GM23248 (cell line): ENCODE results near the gene DLG2. TPM values are rescaled to one million over a fixed set of nuclear protein-coding genes. Genes with fewer than 3 reads are reported as not detected.

ENCODE experiments used
- DNase-seq: peaks from one replicate; pipeline ENCODE4 v3.0.0-alpha.2; 2015
- H2AFZ ChIP-seq: fragments of 200-600 bp; sonication (generic); 2 replicates; pipeline ENCODE4 v1.6.1; 2016; ENCODE audit warnings: antibody characterized with exemption
- H3F3A ChIP-seq: fragments of 200-600 bp; sonication (generic); 2 replicates; pipeline ENCODE4 v1.6.1; 2016; ENCODE audit warnings: mild to moderate bottlenecking, antibody characterized with exemption, mixed run types; ENCODE audit not compliant: insufficient read depth
- H3K27ac ChIP-seq: fragments of 200-600 bp; sonication (generic); 2 replicates; pipeline ENCODE4 v1.5.1; 2016; ENCODE audit warnings: mild to moderate bottlenecking
- H3K27me3 ChIP-seq: fragments of 200-600 bp; sonication (generic); replicated peaks from 2 replicates; pipeline ENCODE4 v1.6.1; 2016; ENCODE audit warnings: mild to moderate bottlenecking; ENCODE audit not compliant: insufficient read depth
- H3K36me3 ChIP-seq: fragments of 200-600 bp; sonication (generic); 2 replicates; pipeline ENCODE4 v1.6.1; 2016; ENCODE audit warnings: low read depth, mild to moderate bottlenecking
- H3K4me1 ChIP-seq: fragments of 200-600 bp; sonication (generic); 2 replicates; pipeline ENCODE4 v1.6.1; 2016; ENCODE audit warnings: mild to moderate bottlenecking; ENCODE audit not compliant: insufficient read depth
- H3K4me2 ChIP-seq: fragments of 200-600 bp; sonication (generic); one replicate; pipeline ENCODE4 v1.6.1; 2016; ENCODE audit warnings: mild to moderate bottlenecking; ENCODE audit not compliant: unreplicated experiment
- H3K4me3 ChIP-seq: fragments of 200-600 bp; sonication (generic); 2 replicates; pipeline ENCODE4 v1.5.1; 2016; ENCODE audit warnings: mild to moderate bottlenecking
- H3K79me2 ChIP-seq: fragments of 200-600 bp; sonication (generic); 2 replicates; pipeline ENCODE4 v1.6.1; 2016; ENCODE audit warnings: mild to moderate bottlenecking; ENCODE audit not compliant: insufficient read depth
- H3K9ac ChIP-seq: fragments of 200-600 bp; sonication (generic); 2 replicates; pipeline ENCODE4 v1.6.1; 2016; ENCODE audit warnings: mild to moderate bottlenecking
- H3K9me2 ChIP-seq: fragments of 200-600 bp; sonication (generic); 2 replicates; pipeline ENCODE4 v1.6.1; 2016; ENCODE audit warnings: mixed run types, mild to moderate bottlenecking, moderate library complexity; ENCODE audit not compliant: insufficient read depth
- H3K9me3 ChIP-seq: fragments of 200-600 bp; sonication (generic); one replicate; pipeline ENCODE4 v1.6.1; 2017; ENCODE audit warnings: low read depth
- H4K20me1 ChIP-seq: fragments of 200-600 bp; sonication (generic); 2 replicates; pipeline ENCODE4 v1.6.0; 2016; ENCODE audit not compliant: insufficient read depth
- EZH2 ChIP-seq: fragments of 200-600 bp; sonication (generic); IDR thresholded peaks from 2 replicates; pipeline ENCODE4 v1.6.1; 2018; ENCODE audit warnings: antibody characterized with exemption, mild to moderate bottlenecking; ENCODE audit not compliant: insufficient read depth, poor library complexity, severe bottlenecking
- EZH2phosphoT487 ChIP-seq: fragments of 200-600 bp; sonication (generic); IDR thresholded peaks from 2 replicates; pipeline ENCODE4 v1.6.1; 2018; ENCODE audit warnings: antibody characterized with exemption, moderate library complexity, mild to moderate bottlenecking, low read depth; ENCODE audit not compliant: insufficient read depth
- WGBS, 2 experiments: methylation state at CpG; one replicate each; pipeline ENCODE4 v1.1.6; 2015 to 2017; ENCODE audit warnings: low lambda C conversion rate in 2 of 2, low coverage in 1 of 2; ENCODE audit errors: missing lambda C conversion rate in 2 of 2; 5-methylcytosine and 5-hydroxymethylcytosine counted together
- in situ Hi-C: fragments of 300-500 bp; cut with MboI; formaldehyde crosslinking; loops from 2 replicates; pipeline ENCODE4 v1.15.0; 2020
- polyA plus RNA-seq: library from polyadenylated mRNA; unstranded; fragments of >200 nt; fragmentation: Nextera tagmentation; extraction: Ambion mirVana; gene quantifications from 2 replicates; pipeline ENCODE4 v1.2.1, GENCODE V29; 2016
- total RNA-seq: library from RNA; depleted of rRNA; stranded (reverse); fragments of >200 nt; shearing (Covaris generic); gene quantifications from 2 replicates; pipeline ENCODE4 v1.2.3, GENCODE V29; 2014

The DLG2 gene
- total and polyA plus RNA-seq, 2 experiments from 2014 or later: 1.1 to 1.7 TPM

- TF ChIP-seq EZH2phosphoT487: no peak
- no peak for TF ChIP-seq EZH2
- Histone ChIP-seq H3F3A (peaks cover 9% of the 10 kb centered on the region; the same call in 1 of the 2 replicates), H3K4me2 (no peak overlapping the region), H3K4me3 (no peak overlapping the region), H4K20me1 (no peaks in the 10 kb centered on the region), H3K36me3 (no peaks in the 10 kb centered on the region), H3K9ac (no peak overlapping the region), H3K27me3 (no peaks in the 10 kb centered on the region), H3K9me3 (no peaks in the 10 kb centered on the region), H2AFZ (no peak overlapping the region), H3K9me2 (no peaks in the 10 kb centered on the region), H3K79me2 (no peaks in the 10 kb centered on the region), H3K4me1 (peaks cover 4% of the 10 kb centered on the region; the same call in 1 of the 2 replicates), H3K27ac (no peak overlapping the region)
- in situ Hi-C loops: no loop called here
- DNase-seq: no peak
- WGBS, 2 experiments: 49 to 52% methylated on average over 5 of the region's 5 CpGs
Observed at GRCh38 chr11:84543367-84544159, 1083.6 kb downstream of the DLG2 start.

GRCh38 chr11:84541731-84542340 is 1085.3 kb downstream of the DLG2 start:
- Histone ChIP-seq H3K79me2 (no peaks in the 10 kb centered on the region), H3F3A (peaks cover 9% of the 10 kb centered on the region; the same call in 1 of the 2 replicates), H3K4me3 (no peak overlapping the region), H3K4me2 (peak overlapping the region; percentile 55), H3K9me3 (no peaks in the 10 kb centered on the region), H3K36me3 (no peaks in the 10 kb centered on the region), H2AFZ (peak overlapping the region; percentile 28; the same call in 1 of the 2 replicates), H3K4me1 (peaks cover 4% of the 10 kb centered on the region; the same call in 1 of the 2 replicates), H3K27ac (peak overlapping the region; percentile 54; the same call in 1 of the 2 replicates), H3K27me3 (no peaks in the 10 kb centered on the region), H4K20me1 (no peaks in the 10 kb centered on the region), H3K9ac (no peak overlapping the region), H3K9me2 (no peaks in the 10 kb centered on the region)
- TF ChIP-seq EZH2 (no peak), EZH2phosphoT487 (no peak)
- in situ Hi-C loops: no loop called here
- 24 to 30% methylated on average over 4 of the region's 4 CpGs for WGBS, 2 experiments
- DNase-seq: peak; percentile 78

DNA sequence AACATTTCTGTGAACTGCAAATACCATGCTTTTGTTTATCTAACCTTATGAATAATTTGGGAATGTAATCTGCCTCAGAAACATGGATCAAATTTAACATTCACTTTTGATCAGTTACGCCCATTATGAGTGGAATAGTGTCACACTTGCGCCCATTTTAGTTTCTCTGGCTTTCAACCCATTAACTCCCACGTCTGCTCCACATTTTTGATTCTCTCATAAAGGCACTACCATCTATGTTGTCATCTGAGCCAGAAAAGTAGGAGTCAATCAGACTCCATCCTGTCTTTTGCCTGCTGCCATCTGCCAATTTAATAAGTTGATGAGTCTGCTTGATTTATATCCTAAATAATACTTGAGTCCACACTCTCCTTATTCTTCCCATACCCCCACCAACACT is 1090.7 kb downstream of the DLG2 start:
- H4K20me1 ChIP-seq: no peaks in the 10 kb centered on the region
- H3K36me3 ChIP-seq: no peaks in the 10 kb centered on the region
- TF ChIP-seq EZH2phosphoT487: no peak
- no peak for TF ChIP-seq EZH2
- in situ Hi-C loops: no loop called here
- H3K79me2 ChIP-seq: no peaks in the 10 kb centered on the region
- H3K4me2 ChIP-seq: no peak overlapping the region
- H3K9me3 ChIP-seq: no peaks in the 10 kb centered on the region
- peaks cover 3% of the 10 kb centered on the region; the same call in 1 of the 2 replicates for H3K27me3 ChIP-seq
- H3K27ac ChIP-seq: no peak overlapping the region
- H3K9me2 ChIP-seq: no peaks in the 10 kb centered on the region
- peaks cover 3% of the 10 kb centered on the region; the same call in 1 of the 2 replicates for H3K4me1 ChIP-seq
- H2AFZ ChIP-seq: no peak overlapping the region
- no peak overlapping the region for H3K4me3 ChIP-seq
- H3K9ac ChIP-seq: no peak overlapping the region
- WGBS, 2 experiments: 54% methylated on average over 3 of the region's 3 CpGs
- DNase-seq: no peak
- peaks cover 4% of the 10 kb centered on the region; the same call in 1 of the 2 replicates for H3F3A ChIP-seq

DNA sequence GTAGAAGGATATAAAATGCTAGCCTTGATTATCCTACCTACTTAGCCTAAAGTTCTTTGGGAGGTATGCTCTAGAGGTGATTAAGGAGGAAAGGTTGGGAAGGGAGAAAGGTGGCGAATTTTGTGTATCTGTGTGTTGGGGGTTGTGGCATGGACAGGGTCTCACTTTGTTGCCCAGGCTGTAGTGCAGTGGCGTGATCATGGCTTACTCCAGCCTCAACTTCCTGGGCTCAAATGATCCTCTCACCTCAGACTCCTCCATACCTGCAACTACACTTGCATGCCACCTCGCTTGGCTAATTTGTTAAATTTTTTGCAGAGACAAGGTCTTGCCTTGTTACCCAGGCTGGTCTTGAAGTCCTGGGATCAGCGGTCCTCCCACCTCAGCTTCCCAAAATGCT is 1094.8 kb downstream of the DLG2 start:
- Histone ChIP-seq H3K4me3 (no peak overlapping the region), H2AFZ (no peak overlapping the region), H3K9me3 (no peaks in the 10 kb centered on the region), H3K27ac (no peak overlapping the region), H3K36me3 (no peaks in the 10 kb centered on the region), H3K4me2 (no peak overlapping the region), H3F3A (no peaks in the 10 kb centered on the region), H3K4me1 (no peaks in the 10 kb centered on the region), H4K20me1 (no peaks in the 10 kb centered on the region), H3K9ac (no peak overlapping the region), H3K9me2 (no peaks in the 10 kb centered on the region), H3K79me2 (no peaks in the 10 kb centered on the region), H3K27me3 (peaks cover 3% of the 10 kb centered on the region; the same call in 1 of the 2 replicates)
- in situ Hi-C loops: no loop called here
- no peak for TF ChIP-seq EZH2
- 55 to 57% methylated on average over 4 of the region's 4 CpGs for WGBS, 2 experiments
- DNase-seq: no peak
